IgD-negative memory B cell (primary cell): ENCODE measurements around the gene SH3RF3. TPM values are rescaled to one million over a fixed set of nuclear protein-coding genes. Genes with fewer than 3 reads are reported as not detected.

Experiments
- H3K27ac Mint-ChIP-seq, 3 donors: one replicate each; pipeline ENCODE4 v1.8.0; 2020 to 2022; ENCODE audit warnings: mild to moderate bottlenecking in 3 of 3, mixed read lengths in 3 of 3, moderate library complexity in 1 of 3
- H3K27me3 Mint-ChIP-seq: one replicate; pipeline ENCODE4 v1.8.0; 2021; ENCODE audit warnings: mixed read lengths
- H3K36me3 Mint-ChIP-seq: one replicate; pipeline ENCODE4 v1.8.0; 2020; ENCODE audit warnings: mild to moderate bottlenecking, mixed read lengths
- H3K4me1 Mint-ChIP-seq, 3 donors: one replicate each; pipeline ENCODE4 v1.8.0; 2020 to 2022; ENCODE audit warnings: mixed read lengths in 3 of 3, mild to moderate bottlenecking in 1 of 3
- H3K4me3 Mint-ChIP-seq, 4 donors: one replicate each; pipeline ENCODE4 v1.8.0; 2020 to 2022; ENCODE audit warnings: mild to moderate bottlenecking in 4 of 4, mixed read lengths in 4 of 4, moderate library complexity in 3 of 4
- H3K9me3 Mint-ChIP-seq, 3 donors: one replicate each; pipeline ENCODE4 v1.8.0; 2020 to 2021; ENCODE audit warnings: mixed read lengths in 3 of 3, mild to moderate bottlenecking in 1 of 3
- polyA plus RNA-seq: library from polyadenylated mRNA; unstranded; fragments of 300-500 nt; fragmentation: Illumina TruSeq; gene quantifications from one replicate; pipeline ENCODE4 v1.2.3, GENCODE V29; 2021

The SH3RF3 gene
- polyA plus RNA-seq, 1 donor from 2014 or later, result not detected

DNA sequence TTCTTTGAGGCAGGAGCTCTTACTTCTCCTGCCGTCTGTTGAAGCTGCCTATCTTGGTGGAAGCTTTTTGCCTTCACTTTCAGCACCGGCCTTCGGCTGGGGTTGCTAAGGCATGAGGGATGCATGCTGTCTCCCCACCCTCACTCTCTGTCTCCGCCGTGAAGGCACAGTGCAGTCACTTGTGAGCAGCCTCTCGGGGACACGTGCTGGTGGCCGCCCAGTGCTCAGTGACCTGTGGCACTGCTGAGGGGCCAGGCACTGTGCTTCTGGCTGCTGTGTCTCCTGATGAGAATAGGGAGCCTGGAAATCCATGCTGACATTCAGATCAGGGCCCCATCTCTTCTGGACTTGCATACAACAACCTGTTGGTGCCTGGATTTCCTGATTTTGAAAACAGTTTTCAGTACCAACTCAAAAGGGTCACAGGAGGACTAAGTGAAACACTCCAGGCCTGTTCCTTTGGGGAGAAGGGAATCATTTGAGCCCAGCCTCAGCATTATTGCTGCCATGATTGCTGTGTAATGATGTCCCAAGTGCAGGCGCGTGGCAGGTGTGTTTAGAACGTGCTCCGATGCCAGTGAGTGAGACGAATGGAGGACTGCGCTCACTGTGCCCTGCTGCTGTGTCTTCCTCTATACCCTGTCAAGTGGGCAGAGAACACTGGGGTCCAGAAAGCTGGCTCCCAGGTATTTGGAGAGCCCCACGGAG lies 266.6 kb downstream of the SH3RF3 start:
- Mint-ChIP-seq H3K36me3 (no peaks in the 10 kb centered on the region), H3K4me1 (no peaks in the 10 kb centered on the region), H3K27ac (peak overlapping the region in 1 of 3 donors; percentile 19), H3K9me3 (no peaks in the 10 kb centered on the region), H3K4me3 (no peak overlapping the region), H3K27me3 (peaks cover 4% of the 10 kb centered on the region)

DNA sequence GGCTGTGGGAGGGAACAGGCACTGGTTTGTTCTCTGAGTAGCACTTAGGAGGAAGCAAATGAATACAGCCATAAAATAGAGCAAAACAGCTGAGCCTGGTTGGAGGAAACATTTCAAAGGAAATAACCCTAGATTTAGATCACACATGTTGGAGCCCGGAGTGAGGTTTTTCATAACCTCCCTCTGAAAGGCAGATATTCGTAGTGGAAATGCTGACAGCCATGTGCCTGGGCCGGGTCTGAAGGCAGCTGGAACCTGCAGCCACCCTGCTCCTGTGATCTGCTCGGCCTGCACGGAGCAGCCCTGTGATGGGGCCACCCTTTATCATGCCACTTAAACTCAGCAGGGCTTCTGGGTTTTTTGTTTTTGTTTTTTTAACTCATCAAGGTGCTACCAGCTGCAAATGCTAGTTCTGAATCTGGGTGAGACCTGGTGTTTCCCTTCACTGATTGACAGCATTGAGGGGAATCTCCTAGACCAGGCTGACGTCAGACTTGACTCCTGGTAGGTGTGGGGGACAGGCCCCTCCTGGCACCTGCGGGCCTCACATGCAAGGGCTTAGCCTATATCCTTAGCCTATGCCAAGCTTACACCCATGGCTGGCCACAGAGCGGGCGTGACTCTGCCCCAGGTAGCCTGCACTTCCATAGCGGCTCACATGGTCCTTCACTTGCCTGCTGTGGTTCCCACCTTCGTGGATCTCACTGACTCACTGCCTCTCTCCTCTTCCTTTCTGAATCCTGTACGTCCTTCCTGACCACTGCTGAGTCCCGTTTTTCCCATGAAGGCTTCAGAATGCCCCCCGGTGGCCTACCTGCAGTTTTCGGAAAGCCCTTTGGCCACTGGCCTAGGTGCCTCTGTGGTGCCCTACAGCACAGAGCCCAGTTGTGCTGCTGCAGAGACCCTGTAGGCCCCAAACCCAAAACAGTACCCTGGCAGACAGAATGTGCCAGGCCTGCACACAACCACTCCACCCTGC lies 267.5 kb downstream of the SH3RF3 start:
- Mint-ChIP-seq H3K27me3 (peaks cover 4% of the 10 kb centered on the region), H3K9me3 (no peaks in the 10 kb centered on the region), H3K4me3 (no peak overlapping the region), H3K36me3 (no peaks in the 10 kb centered on the region), H3K27ac (peak overlapping the region in 1 of 3 donors; percentile 19), H3K4me1 (no peaks in the 10 kb centered on the region)

GRCh38 chr2:109397893-109398292 lies 268.9 kb downstream of the SH3RF3 start:
- Mint-ChIP-seq H3K36me3 (no peaks in the 10 kb centered on the region), H3K9me3 (no peaks in the 10 kb centered on the region), H3K27ac (no peak overlapping the region), H3K4me1 (no peaks in the 10 kb centered on the region), H3K27me3 (peaks cover 4% of the 10 kb centered on the region), H3K4me3 (no peak overlapping the region)

- Mint-ChIP-seq H3K9me3 (no peaks in the 10 kb centered on the region), H3K4me3 (no peak overlapping the region), H3K4me1 (no peaks in the 10 kb centered on the region), H3K36me3 (no peaks in the 10 kb centered on the region), H3K27me3 (peaks cover 6% of the 10 kb centered on the region), H3K27ac (no peak overlapping the region)
Measured at GRCh38 chr2:109398366-109399015, 269.5 kb downstream of the SH3RF3 start.

DNA sequence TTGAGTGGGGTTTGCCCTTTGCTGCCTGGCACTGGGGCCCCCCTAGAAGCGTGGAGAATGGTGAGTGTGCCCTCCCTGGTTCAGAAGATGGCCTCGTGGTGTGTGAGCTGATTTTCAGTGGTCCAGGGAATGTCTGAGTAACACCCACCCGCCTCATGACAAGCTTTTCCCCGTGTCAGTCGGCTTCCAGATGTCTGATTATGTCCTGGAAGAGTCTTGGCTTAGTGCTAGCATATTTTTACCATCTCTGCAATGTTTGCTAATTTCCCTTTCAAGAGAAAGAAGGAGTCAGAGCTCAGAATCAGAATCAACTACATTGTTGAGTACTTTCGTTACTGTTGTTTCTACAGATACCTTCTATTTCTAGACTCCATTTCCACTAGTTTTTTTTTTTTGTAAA lies 270.1 kb downstream of the SH3RF3 start:
- Mint-ChIP-seq H3K36me3 (no peaks in the 10 kb centered on the region), H3K4me1 (no peaks in the 10 kb centered on the region), H3K27ac (no peak overlapping the region), H3K27me3 (peaks cover 6% of the 10 kb centered on the region), H3K9me3 (no peaks in the 10 kb centered on the region), H3K4me3 (no peak overlapping the region)

GRCh38 chr2:109400102-109400501 lies 271.1 kb downstream of the SH3RF3 start:
- no peak overlapping the region for H3K4me3 Mint-ChIP-seq
- peaks cover 6% of the 10 kb centered on the region for H3K27me3 Mint-ChIP-seq
- H3K9me3 Mint-ChIP-seq, result no peaks in the 10 kb centered on the region
- H3K36me3 Mint-ChIP-seq, result no peaks in the 10 kb centered on the region
- no peak overlapping the region for H3K27ac Mint-ChIP-seq
- no peaks in the 10 kb centered on the region for H3K4me1 Mint-ChIP-seq

GRCh38 chr2:109401370-109401769 lies 272.4 kb downstream of the SH3RF3 start:
- Mint-ChIP-seq H3K9me3 (no peaks in the 10 kb centered on the region), H3K4me3 (no peak overlapping the region), H3K27ac (peak overlapping the region in 1 of 3 donors; percentile 85), H3K4me1 (no peaks in the 10 kb centered on the region), H3K27me3 (peaks cover 12% of the 10 kb centered on the region), H3K36me3 (no peaks in the 10 kb centered on the region)

GRCh38 chr2:109402180-109402579 lies 273.2 kb downstream of the SH3RF3 start:
- H3K4me3 Mint-ChIP-seq, result no peak overlapping the region
- H3K4me1 Mint-ChIP-seq, result no peaks in the 10 kb centered on the region
- H3K27ac Mint-ChIP-seq, result no peak overlapping the region
- no peaks in the 10 kb centered on the region for H3K9me3 Mint-ChIP-seq
- no peaks in the 10 kb centered on the region for H3K36me3 Mint-ChIP-seq
- peaks cover 12% of the 10 kb centered on the region for H3K27me3 Mint-ChIP-seq

GRCh38 chr2:109402980-109403840 lies 274.2 kb downstream of the SH3RF3 start:
- H3K4me3 Mint-ChIP-seq, result no peak overlapping the region
- no peaks in the 10 kb centered on the region for H3K9me3 Mint-ChIP-seq

GRCh38 chr2:109403841-109404201 lies 274.8 kb downstream of the SH3RF3 start:
- no peaks in the 10 kb centered on the region for H3K4me1 Mint-ChIP-seq
- H3K27ac Mint-ChIP-seq, result no peak overlapping the region
- H3K4me3 Mint-ChIP-seq, result no peak overlapping the region
- H3K27me3 Mint-ChIP-seq, result peaks cover 12% of the 10 kb centered on the region
- no peaks in the 10 kb centered on the region for H3K36me3 Mint-ChIP-seq
- no peaks in the 10 kb centered on the region for H3K9me3 Mint-ChIP-seq

More at GRCh38 chr2:109402980-109403840, 274.2 kb downstream of the SH3RF3 start:
- Mint-ChIP-seq H3K27ac (no peak overlapping the region), H3K36me3 (no peaks in the 10 kb centered on the region), H3K27me3 (peaks cover 9% of the 10 kb centered on the region), H3K4me1 (no peaks in the 10 kb centered on the region)

DNA sequence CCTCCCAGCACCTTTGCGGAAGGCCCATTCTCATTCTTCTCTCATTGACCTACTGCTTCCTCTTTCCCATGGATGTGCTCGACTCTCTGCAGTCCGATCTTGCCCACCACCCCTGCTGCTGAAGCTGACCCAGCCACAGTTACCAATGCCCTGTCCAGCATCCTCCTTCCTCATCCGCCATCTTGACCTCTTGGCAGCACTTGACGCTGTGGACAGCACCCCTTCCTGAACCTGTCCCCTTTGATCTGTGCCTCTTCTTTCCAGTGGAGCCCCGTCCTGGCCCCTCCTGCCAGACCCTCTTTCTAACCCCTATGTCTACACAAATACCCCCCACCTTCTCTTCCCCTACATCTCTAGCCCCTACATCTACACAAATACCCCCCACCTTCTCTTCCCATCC lies 275.7 kb downstream of the SH3RF3 start:
- H3K27me3 Mint-ChIP-seq, result peaks cover 12% of the 10 kb centered on the region
- H3K4me3 Mint-ChIP-seq, result no peak overlapping the region
- no peak overlapping the region for H3K27ac Mint-ChIP-seq

GRCh38 chr2:109405873-109406272 lies 276.9 kb downstream of the SH3RF3 start:
- no peaks in the 10 kb centered on the region for H3K4me1 Mint-ChIP-seq
- H3K9me3 Mint-ChIP-seq, result no peaks in the 10 kb centered on the region
- no peaks in the 10 kb centered on the region for H3K36me3 Mint-ChIP-seq
- H3K27me3 Mint-ChIP-seq, result peaks cover 12% of the 10 kb centered on the region
- H3K27ac Mint-ChIP-seq, result no peak overlapping the region
- H3K4me3 Mint-ChIP-seq, result no peak overlapping the region

More for the DNA sequence above, 275.7 kb downstream of the SH3RF3 start:
- Mint-ChIP-seq H3K4me1 (no peaks in the 10 kb centered on the region), H3K9me3 (no peaks in the 10 kb centered on the region), H3K36me3 (no peaks in the 10 kb centered on the region)

GRCh38 chr2:109406301-109406700 lies 277.3 kb downstream of the SH3RF3 start:
- H3K36me3 Mint-ChIP-seq, result no peaks in the 10 kb centered on the region
- H3K27me3 Mint-ChIP-seq, result peaks cover 12% of the 10 kb centered on the region
- H3K27ac Mint-ChIP-seq, result no peak overlapping the region
- no peaks in the 10 kb centered on the region for H3K4me1 Mint-ChIP-seq
- H3K9me3 Mint-ChIP-seq, result no peaks in the 10 kb centered on the region
- H3K4me3 Mint-ChIP-seq, result no peak overlapping the region

DNA sequence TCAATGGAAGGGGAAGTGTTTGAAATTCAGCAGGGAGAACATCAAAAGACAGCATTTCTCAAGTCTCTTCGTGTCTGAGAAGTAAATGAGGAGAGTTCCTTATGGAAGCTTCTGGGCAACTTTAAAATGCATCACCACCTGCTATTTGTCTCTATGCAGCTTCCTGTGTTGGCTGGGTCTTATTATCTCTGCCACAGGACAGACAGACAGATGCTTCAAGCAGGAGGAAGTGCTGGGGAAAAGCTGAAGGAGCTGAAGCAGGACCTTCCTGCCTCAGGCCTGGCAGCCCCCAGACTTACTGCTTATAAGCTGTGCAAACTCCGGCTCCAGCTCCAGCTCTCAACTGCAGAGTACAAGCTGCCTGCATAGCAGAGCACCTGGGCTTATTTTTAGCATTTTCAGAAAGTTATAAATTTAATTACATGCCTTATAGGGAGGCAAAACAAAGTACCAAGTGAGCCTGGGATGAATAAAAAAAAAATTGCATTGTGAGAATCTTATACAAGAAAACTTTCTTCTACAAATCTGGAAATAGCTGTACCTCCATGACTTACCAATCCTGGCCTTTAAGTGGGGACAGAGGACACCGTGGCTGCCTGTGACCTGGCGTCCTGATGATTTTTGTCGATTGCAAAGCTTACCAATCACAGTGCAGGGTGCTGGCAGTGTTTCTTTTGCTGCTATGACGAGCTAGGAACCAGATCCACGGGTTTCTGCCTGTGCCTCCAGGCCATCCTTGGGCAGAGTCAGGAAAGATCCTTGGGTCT lies 278.5 kb downstream of the SH3RF3 start:
- no peak overlapping the region for H3K27ac Mint-ChIP-seq
- H3K9me3 Mint-ChIP-seq, result no peaks in the 10 kb centered on the region
- H3K4me1 Mint-ChIP-seq, result no peaks in the 10 kb centered on the region
- peaks cover 12% of the 10 kb centered on the region for H3K27me3 Mint-ChIP-seq
- no peaks in the 10 kb centered on the region for H3K36me3 Mint-ChIP-seq
- no peak overlapping the region for H3K4me3 Mint-ChIP-seq
